Mammary epithelial cell (primary cell): ENCODE results near the gene LSM6.

ENCODE experiments used
- EZH2 ChIP-seq: IDR thresholded peaks from 2 replicates; pipeline ENCODE4 v1.6.1; 2012; ENCODE audit warnings: low read length, inconsistent platforms, borderline replicate concordance
- TF ChIP-seq, protein P1 (sequence below), 2 donors: IDR thresholded peaks in 1 of 2; conservative IDR thresholded peaks in 1 of 2; 2 replicates each; pipeline ENCODE4 v1.5.1; 2011 to 2012; ENCODE audit warnings: inconsistent platforms in 2 of 2, low read length in 2 of 2, mild to moderate bottlenecking in 2 of 2, control low read depth in 1 of 2, low read depth in 1 of 2; ENCODE audit not compliant: insufficient read depth in 1 of 2; ENCODE audit errors: extremely low read depth in 1 of 2

DNA sequence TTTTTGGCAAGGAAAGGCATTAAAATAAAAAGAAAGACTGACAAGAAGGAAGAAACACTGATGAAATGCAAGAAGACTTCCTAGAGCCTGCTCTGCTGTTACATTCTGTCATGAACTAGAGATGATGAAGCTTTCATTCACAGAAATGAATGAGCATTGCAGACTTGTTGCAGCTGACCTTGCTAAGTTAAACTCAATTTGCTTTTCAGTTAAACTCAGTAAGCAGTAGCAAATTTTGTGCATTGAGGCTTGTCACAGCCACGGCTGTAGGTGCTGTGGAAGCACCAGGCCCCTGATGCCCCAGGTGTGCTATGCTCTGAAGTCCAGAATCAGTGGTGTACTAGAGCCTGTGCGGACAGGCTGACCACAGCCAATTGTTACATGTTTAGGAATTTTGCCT, 39.6 kb upstream of the LSM6 start:
- no peak for TF ChIP-seq EZH2
- TF ChIP-seq, protein P1, sequence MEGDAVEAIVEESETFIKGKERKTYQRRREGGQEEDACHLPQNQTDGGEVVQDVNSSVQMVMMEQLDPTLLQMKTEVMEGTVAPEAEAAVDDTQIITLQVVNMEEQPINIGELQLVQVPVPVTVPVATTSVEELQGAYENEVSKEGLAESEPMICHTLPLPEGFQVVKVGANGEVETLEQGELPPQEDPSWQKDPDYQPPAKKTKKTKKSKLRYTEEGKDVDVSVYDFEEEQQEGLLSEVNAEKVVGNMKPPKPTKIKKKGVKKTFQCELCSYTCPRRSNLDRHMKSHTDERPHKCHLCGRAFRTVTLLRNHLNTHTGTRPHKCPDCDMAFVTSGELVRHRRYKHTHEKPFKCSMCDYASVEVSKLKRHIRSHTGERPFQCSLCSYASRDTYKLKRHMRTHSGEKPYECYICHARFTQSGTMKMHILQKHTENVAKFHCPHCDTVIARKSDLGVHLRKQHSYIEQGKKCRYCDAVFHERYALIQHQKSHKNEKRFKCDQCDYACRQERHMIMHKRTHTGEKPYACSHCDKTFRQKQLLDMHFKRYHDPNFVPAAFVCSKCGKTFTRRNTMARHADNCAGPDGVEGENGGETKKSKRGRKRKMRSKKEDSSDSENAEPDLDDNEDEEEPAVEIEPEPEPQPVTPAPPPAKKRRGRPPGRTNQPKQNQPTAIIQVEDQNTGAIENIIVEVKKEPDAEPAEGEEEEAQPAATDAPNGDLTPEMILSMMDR (conservative IDR thresholded peaks at IDR 0.05 in 1 of 2, IDR thresholded peaks at IDR 0.05 in 1 of 2; ENCODE audit: extremely low read depth in 1 of 2, insufficient read depth in 1 of 2, low read depth in 1 of 2, low read length in 2 of 2) = no peak
